ENCODE data around the gene FNDC1.

DNA sequence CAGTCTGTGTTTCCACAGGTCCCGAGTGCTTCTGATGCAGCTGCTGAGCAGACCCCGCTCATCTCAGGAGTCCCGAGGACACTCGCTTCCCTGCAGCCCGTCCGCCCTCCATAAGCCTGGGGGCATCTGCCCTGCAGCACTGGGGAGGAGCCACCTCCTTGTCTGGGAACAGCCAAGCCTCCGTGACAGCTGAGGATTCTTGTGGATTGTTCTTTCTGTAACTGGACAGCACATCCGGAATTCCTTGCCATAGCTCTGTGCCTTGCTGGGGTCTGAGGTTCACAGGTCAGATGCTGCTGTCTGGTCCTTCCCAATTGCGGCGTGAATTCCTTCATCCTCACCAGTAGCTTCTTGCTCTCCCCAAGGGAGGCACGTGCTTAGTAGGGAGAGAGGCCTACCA, 38.4 kb upstream of the FNDC1 start:
- TF ChIP-seq POLR2A (IDR thresholded peaks at IDR 0.05) (no peak), POLR2AphosphoS5 (IDR thresholded peaks at IDR 0.05) (no peak), CTCF (IDR thresholded peaks at IDR 0.05) (no peak)
